GM11168 (cell line): ENCODE results near the gene DHX40.
"Not testable (repeated sequence)": the region's sequence is repeated elsewhere in the genome, so short reads cannot be mapped to it uniquely, and the experiment has no call there.

Experiments used
- in situ Hi-C: fragments of 300-500 bp; cut with MboI; formaldehyde crosslinking; loops from one replicate; pipeline ENCODE4 v1.12.0; 2022; ENCODE audit warnings: low sequenced_read_pairs; ENCODE audit not compliant: unreplicated experiment

DHX40 gene, protein sequence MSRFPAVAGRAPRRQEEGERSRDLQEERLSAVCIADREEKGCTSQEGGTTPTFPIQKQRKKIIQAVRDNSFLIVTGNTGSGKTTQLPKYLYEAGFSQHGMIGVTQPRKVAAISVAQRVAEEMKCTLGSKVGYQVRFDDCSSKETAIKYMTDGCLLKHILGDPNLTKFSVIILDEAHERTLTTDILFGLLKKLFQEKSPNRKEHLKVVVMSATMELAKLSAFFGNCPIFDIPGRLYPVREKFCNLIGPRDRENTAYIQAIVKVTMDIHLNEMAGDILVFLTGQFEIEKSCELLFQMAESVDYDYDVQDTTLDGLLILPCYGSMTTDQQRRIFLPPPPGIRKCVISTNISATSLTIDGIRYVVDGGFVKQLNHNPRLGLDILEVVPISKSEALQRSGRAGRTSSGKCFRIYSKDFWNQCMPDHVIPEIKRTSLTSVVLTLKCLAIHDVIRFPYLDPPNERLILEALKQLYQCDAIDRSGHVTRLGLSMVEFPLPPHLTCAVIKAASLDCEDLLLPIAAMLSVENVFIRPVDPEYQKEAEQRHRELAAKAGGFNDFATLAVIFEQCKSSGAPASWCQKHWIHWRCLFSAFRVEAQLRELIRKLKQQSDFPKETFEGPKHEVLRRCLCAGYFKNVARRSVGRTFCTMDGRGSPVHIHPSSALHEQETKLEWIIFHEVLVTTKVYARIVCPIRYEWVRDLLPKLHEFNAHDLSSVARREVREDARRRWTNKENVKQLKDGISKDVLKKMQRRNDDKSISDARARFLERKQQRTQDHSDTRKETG

DNA sequence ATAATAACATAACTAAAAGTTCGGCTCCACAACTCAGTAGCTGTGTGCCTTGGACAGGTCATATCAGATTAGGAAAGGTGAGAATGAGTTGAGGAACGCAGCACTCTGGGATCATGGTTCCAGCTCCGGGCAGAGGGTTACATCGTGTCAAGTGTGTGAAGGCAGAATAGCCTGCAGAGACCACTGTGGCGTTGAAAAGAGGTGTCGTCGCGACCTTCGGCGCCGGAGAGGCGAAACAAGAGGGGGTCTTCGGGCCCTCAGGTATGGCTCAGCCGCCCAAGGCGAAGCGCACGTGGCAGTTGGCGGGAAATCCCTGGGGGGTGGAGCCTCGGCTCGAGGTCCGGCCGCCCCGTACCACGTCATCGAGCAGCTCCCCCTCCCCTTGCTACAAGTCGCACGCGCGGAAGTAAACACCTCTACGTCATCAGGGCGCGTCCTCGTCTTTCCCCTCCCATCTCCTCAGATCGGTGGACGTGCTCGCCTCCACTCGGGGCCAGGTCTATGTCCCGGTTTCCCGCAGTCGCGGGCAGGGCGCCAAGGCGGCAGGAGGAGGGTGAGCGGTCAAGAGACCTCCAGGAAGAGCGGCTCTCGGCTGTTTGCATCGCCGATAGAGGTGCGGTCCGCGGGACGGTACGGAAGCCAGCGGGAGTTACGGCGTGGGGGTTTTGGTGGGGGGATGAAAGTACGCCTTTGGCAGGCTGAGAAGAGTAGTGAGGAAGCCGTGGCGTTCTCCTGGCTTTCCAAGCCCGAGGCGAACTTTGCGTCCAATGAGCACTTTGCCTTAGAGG is at the start of gene DHX40:
Gene DHX40, plus strand, starts transcription at position 440 of the 788 bp plus-strand sequence. Its CDS starts 62 bp downstream, at position 502.
- in situ Hi-C loops: no loop called here

- in situ Hi-C loops: no loop called here
Observed at GRCh38 chr17:59516451-59516850, 49.0 kb upstream of the DHX40 start.

GRCh38 chr17:59519132-59519531 is 46.3 kb upstream of the DHX40 start:
- in situ Hi-C loops: no loop called here

DNA sequence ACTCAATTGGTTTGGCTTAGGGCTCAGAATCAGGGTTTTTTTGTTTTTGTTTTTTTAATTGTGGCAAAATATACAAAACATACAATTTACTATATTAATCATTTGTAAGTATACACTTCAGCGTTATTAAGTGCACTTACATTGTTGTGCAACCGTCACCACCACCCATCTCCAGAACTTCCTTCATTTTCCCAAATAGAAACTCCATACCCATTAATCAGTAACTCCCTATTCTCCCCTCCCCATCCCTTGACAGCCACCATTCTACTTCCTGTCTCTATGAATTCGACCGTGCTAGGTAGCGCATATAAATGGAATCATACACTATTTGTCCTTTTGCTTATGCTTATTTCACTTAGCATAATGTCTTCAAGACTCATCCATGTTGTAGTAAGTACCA is 45.2 kb upstream of the DHX40 start:
- in situ Hi-C loops: no loop called here

GRCh38 chr17:59521465-59522126 is 43.8 kb upstream of the DHX40 start:
- in situ Hi-C loops: no loop called here

DNA sequence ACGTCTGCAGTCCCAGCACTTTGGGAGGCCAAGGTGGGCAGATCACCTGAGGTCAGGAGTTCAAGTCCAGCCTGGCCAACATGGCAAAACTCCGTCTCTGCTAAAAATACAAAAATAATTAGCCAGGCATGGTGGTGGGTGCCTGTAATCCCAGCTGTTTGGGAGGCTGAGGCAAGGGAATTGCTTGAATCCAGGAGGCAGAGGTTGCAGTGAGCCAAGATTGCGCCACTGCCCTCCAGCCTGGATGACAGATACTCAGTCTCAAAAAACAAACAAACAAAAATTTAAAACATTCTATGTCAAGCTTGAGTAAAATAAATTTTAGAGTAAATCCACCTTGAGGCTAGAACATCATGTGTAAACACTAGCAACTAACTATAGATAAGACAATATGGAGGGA is 40.5 kb upstream of the DHX40 start:
- in situ Hi-C loops: not testable (repeated sequence)

GRCh38 chr17:59525668-59526067 is 39.7 kb upstream of the DHX40 start:
- in situ Hi-C loops: no loop called here

DNA sequence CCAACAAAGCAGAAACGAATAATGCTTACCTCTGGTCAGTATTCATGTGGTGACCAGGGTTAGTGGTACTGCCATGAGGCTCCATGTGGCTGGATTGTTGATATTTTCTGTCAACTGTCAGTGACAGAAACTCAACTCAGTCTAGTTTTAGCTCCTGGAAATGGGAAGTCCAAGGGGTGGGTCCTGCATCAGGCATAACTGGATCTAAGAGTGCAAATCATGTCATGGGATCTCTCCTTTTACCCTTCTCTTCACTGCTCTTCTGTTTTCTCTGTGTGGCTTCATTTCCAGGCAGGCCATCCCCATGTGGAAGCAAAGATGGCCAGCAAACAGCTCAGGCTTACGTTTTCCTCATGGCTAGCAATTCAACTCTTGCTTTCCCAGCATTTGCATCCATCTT is 39.0 kb upstream of the DHX40 start:
- in situ Hi-C loops: no loop called here

DNA sequence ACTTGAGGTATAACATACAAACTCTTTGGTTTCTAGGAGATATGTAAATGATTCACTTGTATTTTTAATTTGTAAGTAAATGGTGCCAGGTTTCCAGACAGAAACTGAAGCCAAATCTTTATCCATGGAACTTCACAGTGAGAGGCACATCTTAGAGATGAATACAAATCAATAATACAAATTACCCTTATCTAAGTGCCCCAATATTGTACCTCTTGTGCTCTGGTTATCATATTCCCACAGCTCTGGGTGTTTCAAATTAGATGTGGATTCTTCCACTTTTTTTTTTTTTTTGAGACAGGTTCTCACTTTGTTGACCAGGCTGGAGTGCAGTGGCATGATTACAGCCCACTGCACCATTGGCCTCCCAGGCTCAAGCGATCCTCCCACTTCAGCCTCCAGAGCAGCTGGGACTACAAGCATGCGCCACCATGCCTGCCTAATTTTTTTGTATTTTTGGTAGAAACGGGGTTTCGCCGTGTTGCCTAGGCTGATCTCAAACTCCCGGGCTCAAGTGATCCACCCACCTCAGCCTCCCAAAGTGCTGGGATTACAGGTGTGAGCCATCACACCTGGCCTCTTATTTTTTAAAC is 38.0 kb upstream of the DHX40 start:
- in situ Hi-C loops: no loop called here

- in situ Hi-C loops: no loop called here
Observed at GRCh38 chr17:59527931-59528330, 37.5 kb upstream of the DHX40 start.

DNA sequence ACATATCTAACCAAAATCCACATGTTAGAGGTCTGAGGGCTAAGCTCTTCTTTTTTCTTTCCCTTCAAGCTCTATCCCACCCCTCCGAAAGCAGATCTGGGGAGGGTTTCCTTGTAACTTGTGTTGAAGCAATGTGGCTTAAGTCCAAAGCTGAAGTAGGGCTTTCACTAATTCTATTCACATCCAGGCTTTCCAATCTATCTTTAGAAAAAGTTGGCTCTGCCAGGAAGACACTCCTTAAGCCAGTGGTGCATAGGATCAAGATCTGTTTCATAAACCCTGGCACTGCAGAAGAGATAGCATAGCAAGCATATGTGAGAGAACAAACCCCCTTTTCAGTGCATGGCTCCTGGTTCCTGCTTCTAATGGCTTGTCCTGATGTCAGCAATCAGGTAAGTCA is 34.9 kb upstream of the DHX40 start:
- in situ Hi-C loops: no loop called here

GRCh38 chr17:59533694-59534093 is 31.7 kb upstream of the DHX40 start:
- in situ Hi-C loops: no loop called here

GRCh38 chr17:59534583-59534982 is 30.8 kb upstream of the DHX40 start:
- in situ Hi-C loops: no loop called here

DNA sequence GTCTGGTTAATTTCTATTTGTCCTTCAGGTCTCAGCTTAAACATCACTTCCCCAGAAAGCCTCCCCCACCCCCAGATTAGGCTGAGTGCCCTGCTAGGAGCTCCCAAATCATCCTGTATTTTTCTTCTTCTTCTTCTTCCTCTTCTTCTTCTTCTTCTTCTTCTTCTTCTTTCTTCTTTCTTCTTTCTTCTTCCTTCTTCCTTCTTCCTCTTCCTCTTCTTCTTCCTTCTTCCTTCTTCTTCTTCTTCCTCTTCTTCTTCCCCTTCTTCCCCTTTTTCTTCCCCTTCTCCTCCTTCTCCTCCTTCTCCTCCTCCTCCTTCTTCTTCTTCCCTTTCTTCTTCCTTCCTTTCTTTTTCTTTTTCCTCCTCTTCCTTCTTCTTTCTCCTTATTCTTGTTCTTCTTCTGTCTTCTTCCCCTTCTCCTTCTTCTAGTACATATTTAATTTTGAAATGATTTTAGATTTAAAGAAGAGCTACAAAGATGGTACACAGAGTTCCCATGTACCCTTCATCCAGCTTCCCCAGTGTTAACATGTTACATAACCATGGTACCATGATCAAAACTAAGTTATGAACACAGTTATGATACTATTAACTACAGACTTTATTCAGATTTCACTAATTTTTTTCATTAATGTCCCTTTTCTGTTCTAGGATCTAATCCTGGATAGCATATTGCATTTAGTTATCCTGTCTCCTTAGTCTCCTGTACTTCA is 27.1 kb upstream of the DHX40 start:
- in situ Hi-C loops: no loop called here

GRCh38 chr17:59542960-59543635 is 22.3 kb upstream of the DHX40 start:
- in situ Hi-C loops: no loop called here

GRCh38 chr17:59545942-59546341 is 19.5 kb upstream of the DHX40 start:
- in situ Hi-C loops: no loop called here

- in situ Hi-C loops: no loop called here
Observed at GRCh38 chr17:59547131-59547915, 18.1 kb upstream of the DHX40 start.

GRCh38 chr17:59548985-59549384 is 16.4 kb upstream of the DHX40 start:
- in situ Hi-C loops: not testable (repeated sequence)
